Chondrocyte (in vitro differentiated cells): Measurements from ENCODE around the gene ACACA. TPM values are rescaled to one million over a fixed set of nuclear protein-coding genes. Genes with fewer than 3 reads are reported as not detected.

Experiments used
- DNase-seq: peaks from one replicate; pipeline ENCODE4 v3.0.0; 2021; ENCODE audit warnings: mixed read lengths, low spot score
- H3K27ac Mint-ChIP-seq: one replicate; pipeline ENCODE4 v1.8.0; 2021; ENCODE audit warnings: mild to moderate bottlenecking, moderate library complexity, mixed read lengths; ENCODE audit not compliant: unreplicated experiment
- H3K27me3 Mint-ChIP-seq: 2 replicates; pipeline ENCODE4 v1.8.0; 2021; ENCODE audit warnings: low read depth, mixed read lengths
- H3K36me3 Mint-ChIP-seq: 2 replicates; pipeline ENCODE4 v1.8.0; 2021; ENCODE audit warnings: low read depth, mixed read lengths
- H3K4me1 Mint-ChIP-seq: 2 replicates; pipeline ENCODE4 v1.8.0; 2021; ENCODE audit warnings: low read depth, mild to moderate bottlenecking, mixed read lengths
- H3K4me3 Mint-ChIP-seq: one replicate; pipeline ENCODE4 v1.8.0; 2021; ENCODE audit warnings: mild to moderate bottlenecking, moderate library complexity, mixed read lengths; ENCODE audit not compliant: unreplicated experiment
- H3K9me3 Mint-ChIP-seq: 2 replicates; pipeline ENCODE4 v1.8.0; 2021; ENCODE audit warnings: low read depth, mixed read lengths
- total RNA-seq: library from RNA; stranded (reverse); gene quantifications from 3 replicates; pipeline ENCODE4 v1.2.1, GENCODE V29; 2021
- TF ChIP-seq, protein P1 (sequence below): fragments of 200-600 bp; sonication (generic); IDR thresholded peaks from 2 replicates; pipeline ENCODE4 v1.5.0; 2021; ENCODE audit warnings: antibody characterized with exemption, mild to moderate bottlenecking, moderate library complexity

Gene ACACA
- total RNA-seq, 1 donor from 2014 or later, result 77.1 TPM

DNA sequence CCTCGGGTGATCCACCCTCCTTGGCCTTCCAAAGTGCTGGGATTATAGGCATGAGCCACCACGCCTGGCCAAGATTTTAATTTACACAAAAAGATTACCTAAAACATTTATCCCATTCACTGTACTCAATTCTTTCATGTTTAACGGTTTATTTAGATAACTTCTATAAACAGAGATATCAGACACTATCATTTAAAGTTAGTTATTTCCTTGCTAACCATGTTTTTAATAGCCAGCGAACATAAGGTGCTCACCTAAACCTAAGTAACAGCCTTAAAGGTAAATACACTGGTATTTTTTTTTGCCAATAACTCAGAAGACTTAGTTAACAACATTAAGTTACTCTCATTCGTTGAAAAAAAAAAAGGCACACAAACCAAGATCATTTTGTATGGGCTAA is 112.9 kb downstream of the ACACA start:
- Mint-ChIP-seq H3K27me3 (no peaks in the 10 kb centered on the region), H3K9me3 (no peaks in the 10 kb centered on the region), H3K4me1 (peaks cover 25% of the 10 kb centered on the region), H3K36me3 (no peaks in the 10 kb centered on the region), H3K4me3 (no peak overlapping the region), H3K27ac (no peak overlapping the region)
- TF ChIP-seq, protein P1, sequence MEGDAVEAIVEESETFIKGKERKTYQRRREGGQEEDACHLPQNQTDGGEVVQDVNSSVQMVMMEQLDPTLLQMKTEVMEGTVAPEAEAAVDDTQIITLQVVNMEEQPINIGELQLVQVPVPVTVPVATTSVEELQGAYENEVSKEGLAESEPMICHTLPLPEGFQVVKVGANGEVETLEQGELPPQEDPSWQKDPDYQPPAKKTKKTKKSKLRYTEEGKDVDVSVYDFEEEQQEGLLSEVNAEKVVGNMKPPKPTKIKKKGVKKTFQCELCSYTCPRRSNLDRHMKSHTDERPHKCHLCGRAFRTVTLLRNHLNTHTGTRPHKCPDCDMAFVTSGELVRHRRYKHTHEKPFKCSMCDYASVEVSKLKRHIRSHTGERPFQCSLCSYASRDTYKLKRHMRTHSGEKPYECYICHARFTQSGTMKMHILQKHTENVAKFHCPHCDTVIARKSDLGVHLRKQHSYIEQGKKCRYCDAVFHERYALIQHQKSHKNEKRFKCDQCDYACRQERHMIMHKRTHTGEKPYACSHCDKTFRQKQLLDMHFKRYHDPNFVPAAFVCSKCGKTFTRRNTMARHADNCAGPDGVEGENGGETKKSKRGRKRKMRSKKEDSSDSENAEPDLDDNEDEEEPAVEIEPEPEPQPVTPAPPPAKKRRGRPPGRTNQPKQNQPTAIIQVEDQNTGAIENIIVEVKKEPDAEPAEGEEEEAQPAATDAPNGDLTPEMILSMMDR, result no peak
- no peak for DNase-seq

DNA sequence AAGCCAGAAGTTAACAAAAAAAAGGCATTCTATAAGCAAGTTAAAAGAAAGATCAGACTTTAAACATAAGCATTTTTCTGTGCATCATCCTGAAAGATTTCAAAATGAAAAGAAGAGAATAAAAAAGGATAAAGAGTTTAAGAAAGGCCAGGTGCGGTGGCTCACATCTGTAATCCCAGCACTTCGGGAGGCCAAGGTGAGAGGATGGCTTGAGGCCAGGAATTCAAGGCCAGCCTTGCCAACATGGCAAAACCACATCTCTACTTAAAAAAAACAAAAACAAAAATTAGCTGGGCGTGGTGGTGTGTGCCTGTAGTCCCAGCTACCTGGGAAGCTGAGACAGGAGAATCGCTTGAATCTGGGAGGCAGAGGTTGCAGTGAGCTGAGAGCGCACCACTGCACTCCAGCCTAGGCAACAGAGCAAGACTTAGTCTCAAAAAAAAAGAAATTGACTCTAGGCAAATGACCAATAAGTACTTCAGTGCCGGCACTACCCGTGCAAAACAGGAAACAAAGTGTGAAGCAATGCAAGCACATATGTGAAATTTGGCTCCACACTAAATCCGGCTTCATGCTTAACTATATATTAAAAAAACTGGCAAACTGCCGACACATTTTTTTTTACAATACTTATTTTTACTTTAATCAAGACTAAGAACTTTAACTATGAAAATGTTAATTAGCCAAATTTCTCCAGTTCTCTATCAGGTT is 114.1 kb downstream of the ACACA start:
- DNase-seq, result no peak
- Mint-ChIP-seq H3K4me3 (no peak overlapping the region), H3K36me3 (no peaks in the 10 kb centered on the region), H3K9me3 (no peaks in the 10 kb centered on the region), H3K4me1 (peaks cover 15% of the 10 kb centered on the region), H3K27ac (no peak overlapping the region), H3K27me3 (no peaks in the 10 kb centered on the region)
- TF ChIP-seq, protein P1, result no peak

- no peak overlapping the region for H3K4me3 Mint-ChIP-seq
- TF ChIP-seq, protein P1, result no peak
- no peaks in the 10 kb centered on the region for H3K27me3 Mint-ChIP-seq
- no peak overlapping the region for H3K27ac Mint-ChIP-seq
- no peaks in the 10 kb centered on the region for H3K36me3 Mint-ChIP-seq
- peaks cover 15% of the 10 kb centered on the region for H3K4me1 Mint-ChIP-seq
- no peak for DNase-seq
- no peaks in the 10 kb centered on the region for H3K9me3 Mint-ChIP-seq
Observed at GRCh38 chr17:37291351-37291750, 115.3 kb downstream of the ACACA start.

DNA sequence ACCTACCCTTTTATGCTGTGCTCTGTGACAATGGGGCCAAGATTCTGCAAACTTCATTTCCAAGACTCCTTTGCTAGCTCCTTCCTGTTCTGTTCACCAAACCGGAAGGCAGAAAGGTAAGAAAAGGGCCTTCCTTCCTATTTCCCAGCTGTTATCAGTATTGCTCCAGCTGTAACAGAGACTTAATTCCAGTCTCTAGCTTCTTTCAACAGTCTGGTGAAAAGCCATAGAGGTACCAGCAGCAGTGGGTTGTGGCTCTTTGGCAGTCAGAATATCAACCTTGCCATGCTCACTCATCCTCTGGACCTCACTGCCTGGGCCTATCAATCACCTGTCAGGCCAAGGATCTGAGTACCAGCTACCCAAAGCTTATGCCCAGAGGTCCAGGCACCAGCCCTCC is 120.2 kb downstream of the ACACA start:
- Mint-ChIP-seq H3K27ac (no peak overlapping the region), H3K36me3 (peaks cover 6% of the 10 kb centered on the region), H3K9me3 (peaks cover 2% of the 10 kb centered on the region), H3K27me3 (no peaks in the 10 kb centered on the region), H3K4me1 (peaks cover 38% of the 10 kb centered on the region), H3K4me3 (no peak overlapping the region)
- DNase-seq, result no peak
- TF ChIP-seq, protein P1, result no peak

DNA sequence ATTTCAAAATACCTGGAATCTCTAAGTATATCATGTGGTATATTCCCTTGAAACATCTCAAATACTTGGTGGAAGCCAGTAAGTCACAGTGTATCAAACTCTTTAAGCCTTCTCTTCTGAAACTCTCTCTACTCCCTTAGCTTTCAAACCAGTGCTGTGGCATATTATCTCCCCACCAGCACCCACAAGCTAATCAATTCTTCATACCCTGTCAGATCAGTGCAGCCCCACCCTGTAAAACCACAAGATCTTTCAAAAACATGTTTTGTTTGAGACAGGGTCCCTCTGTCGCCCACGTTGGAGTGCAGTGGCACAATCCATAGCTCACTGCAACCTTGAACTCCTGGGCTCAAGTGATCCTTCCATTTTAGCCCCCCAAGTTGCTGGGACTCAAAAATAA is 122.4 kb downstream of the ACACA start:
- H3K4me3 Mint-ChIP-seq, result no peak overlapping the region
- no peak for DNase-seq
- peaks cover 35% of the 10 kb centered on the region for H3K4me1 Mint-ChIP-seq
- peaks cover 8% of the 10 kb centered on the region for H3K36me3 Mint-ChIP-seq
- no peak overlapping the region for H3K27ac Mint-ChIP-seq
- peaks cover 2% of the 10 kb centered on the region for H3K9me3 Mint-ChIP-seq
- TF ChIP-seq, protein P1, result no peak
- no peaks in the 10 kb centered on the region for H3K27me3 Mint-ChIP-seq
